DOHH2 (cell line): ENCODE results near the gene ZBTB11.

Source experiments
- CTCF ChIP-seq: fragments of 200-600 bp; sonication (generic); IDR thresholded peaks from one replicate; pipeline ENCODE4 v1.5.1; 2014; ENCODE audit warnings: antibody characterized with exemption, mild to moderate bottlenecking, low read depth, low read length; ENCODE audit not compliant: poor library complexity, severe bottlenecking
- EZH2phosphoT487 ChIP-seq: fragments of 200-600 bp; sonication (generic); IDR thresholded peaks from 2 replicates; pipeline ENCODE4 v1.6.1; 2017; ENCODE audit warnings: borderline replicate concordance, mild to moderate bottlenecking, antibody characterized with exemption, low read length, moderate library complexity, mixed read lengths

GRCh38 chr3:101603184-101603583, 73.7 kb downstream of the ZBTB11 start:
- TF ChIP-seq CTCF (no peak), EZH2phosphoT487 (no peak)
